Glomerular endothelial cell (primary cell): Measurements from ENCODE around the gene CLEC2A. TPM values are rescaled to one million over a fixed set of nuclear protein-coding genes. Genes with fewer than 3 reads are reported as not detected.
A peak's percentile ranks its signal among the peaks of the same experiment; 100 is the strongest.

Experiments
- DNase-seq: peaks from one replicate; pipeline ENCODE4 v3.0.0-alpha.2; 2011; ENCODE audit warnings: low read depth, low spot score; ENCODE audit errors: extremely low read depth
- total RNA-seq: library from RNA; depleted of rRNA; stranded (reverse); fragments of >200 nt; gene quantifications from 2 replicates; pipeline ENCODE4 v1.2.3, GENCODE V29; 2015

Gene CLEC2A
- total RNA-seq, 1 donor from 2014 or later = not detected

DNA sequence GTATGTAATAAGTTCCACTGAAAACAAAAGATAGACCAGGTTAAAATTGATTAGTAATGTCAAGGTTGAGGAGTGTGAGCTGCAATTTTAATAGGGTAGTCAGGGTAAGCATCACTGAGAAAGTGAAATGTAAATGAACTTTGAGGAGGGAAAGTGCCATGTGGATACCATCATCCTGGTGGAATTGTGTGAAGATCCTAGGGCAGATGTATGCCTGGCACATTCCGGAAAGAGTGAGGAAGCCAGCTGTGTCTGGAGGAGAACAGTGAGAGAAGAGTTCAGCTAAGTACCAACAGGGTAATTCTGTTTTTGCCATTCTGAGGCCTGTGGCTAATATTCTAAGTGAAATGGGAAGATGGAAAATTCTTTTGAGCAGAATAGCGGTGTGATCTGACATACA, 2.9 kb upstream of the CLEC2A start:
- no peak for DNase-seq

DNA sequence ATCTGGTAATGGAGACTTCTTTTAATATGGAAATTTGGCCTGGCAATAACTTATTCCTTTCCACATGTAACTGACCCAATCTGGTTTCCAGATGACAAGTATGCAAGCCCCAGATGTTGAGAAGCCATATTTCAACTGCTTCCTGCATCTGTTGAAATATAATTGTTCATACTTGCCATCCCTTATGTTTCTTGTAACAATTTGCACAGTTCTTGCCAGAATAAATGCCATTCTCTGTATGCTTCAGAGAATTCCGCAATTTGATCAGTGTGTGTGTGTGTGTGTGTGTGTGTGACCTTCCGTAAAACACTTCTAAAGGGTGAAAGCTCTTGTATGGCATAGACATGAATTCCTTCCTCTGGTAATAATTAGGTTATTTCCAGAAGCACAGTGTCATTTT, 1.8 kb upstream of the CLEC2A start:
- DNase-seq = no peak

DNA sequence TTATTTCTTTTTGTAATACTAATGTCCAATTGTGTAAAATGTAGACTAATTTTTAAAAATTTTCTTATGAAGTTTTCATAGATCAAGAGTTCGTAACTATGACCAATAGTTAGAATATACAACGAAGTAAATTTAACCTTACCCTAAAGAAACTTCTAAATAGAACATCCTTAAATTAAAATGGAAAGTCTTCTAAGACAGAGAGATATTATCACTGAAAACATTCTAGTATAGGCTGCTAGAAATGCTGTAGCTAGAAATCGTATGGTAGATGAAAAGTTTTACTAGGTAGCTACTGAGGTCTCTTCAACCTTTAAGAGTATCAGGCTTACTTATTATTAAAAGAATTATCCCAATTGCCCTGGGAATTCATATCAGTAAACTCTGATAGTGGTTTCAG, 925 bp downstream of the CLEC2A start:
- no peak for DNase-seq

DNA sequence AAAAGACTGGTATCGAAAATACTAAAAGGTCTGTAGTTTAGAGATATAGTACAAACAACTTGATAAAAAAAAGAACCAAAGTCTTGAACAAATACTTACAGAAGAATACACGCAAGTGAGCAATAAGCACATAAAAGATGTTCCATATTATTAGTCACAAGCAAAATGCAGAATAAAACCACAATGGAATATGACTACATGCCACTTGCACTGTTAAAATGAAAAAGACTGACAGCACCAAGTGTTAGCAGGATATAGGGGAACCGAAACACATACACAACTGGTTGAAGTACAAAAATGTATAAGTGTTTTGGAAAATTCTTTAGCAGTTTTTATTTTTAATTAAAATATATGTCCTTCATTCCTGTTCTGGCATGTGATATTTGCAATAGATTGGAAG, 3.6 kb downstream of the CLEC2A start:
- no peak for DNase-seq

DNA sequence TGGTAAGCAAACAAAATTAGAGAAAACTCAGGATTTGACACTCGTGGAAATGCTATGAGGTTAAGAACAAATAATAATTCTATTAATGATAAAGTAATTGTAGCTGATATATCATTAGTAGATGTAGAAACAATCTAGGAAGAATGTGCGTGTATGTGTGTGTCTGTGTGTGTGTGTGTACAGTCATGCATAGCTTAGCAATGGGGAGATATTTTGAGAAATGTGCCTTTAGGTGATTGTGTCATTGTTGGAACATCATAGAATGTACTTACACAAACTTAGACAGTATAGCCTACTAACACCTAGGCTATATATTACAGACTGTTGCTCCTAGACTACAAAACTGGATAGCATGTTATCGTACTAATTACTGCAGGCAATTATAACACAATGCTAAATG, 5.3 kb downstream of the CLEC2A start:
- no peak for DNase-seq

DNA sequence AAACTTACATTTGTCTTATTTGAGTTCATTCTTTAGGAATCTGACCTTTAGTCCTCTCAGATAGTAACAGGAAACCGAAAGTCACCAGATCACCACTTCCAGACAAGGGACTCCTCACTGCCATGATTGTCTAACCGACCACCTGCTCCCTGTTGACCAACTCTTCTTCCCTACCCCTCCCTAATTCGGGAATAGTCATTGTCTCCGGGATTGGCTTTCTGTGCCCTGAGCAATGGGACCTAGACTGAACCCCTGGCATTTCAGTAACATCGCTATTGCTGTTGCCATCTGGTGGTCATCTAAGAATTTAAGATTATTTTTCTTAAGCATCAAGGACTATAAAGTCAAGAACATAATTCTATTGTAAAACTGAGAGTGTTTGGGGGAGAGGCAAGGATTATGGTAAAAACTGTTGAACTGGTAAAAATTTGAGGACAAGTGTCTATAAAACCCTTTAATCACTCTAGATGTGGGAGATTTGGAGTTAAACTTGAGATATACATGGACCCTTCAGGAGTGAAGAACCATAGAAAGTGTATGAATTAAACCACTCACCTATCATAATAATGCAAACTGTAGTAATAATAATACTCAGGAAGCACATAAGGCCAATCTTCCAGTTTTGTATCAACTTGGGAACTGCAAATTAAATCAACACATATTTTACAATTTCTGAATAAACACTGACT, 6.3 kb downstream of the CLEC2A start:
- peak; percentile 39 for DNase-seq

DNA sequence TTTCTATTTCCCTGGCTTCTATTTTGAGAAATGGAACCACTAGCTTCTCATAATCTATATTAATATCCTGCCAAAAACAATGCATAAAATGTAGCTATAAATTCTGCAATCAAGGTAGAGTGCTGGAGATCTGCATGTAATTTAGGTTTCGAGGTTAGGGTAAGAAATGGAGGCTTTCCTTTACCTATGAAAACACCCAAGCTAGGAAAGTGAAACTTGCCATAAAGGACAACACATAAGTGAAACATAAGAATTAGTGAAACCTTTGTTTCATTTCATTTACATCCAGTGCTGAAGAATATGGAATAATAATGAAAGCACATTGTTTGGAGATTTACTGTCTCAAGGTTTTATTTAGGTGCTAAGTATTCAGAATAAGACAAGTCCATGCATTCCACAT, 9.7 kb downstream of the CLEC2A start:
- no peak for DNase-seq

DNA sequence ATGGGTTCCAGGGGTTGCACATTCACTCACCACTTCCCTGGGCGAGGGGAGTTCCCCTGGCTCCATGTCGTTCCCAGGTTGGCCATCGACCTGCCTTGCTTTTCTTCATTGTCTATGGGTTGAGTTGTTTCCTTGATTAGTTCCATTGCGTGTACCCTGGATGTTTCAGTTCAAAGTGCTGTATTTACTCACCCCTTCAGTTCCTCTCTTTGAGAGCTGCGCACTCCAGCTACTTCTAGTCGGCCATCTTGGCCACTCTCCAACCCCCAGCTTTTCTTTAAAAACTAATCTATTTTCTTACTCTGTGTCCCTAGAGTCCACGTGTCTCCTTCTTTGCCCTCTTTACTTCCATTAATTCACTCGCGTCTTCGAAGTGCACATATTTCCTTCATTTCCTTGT, 11.7 kb downstream of the CLEC2A start:
- DNase-seq = no peak

DNA sequence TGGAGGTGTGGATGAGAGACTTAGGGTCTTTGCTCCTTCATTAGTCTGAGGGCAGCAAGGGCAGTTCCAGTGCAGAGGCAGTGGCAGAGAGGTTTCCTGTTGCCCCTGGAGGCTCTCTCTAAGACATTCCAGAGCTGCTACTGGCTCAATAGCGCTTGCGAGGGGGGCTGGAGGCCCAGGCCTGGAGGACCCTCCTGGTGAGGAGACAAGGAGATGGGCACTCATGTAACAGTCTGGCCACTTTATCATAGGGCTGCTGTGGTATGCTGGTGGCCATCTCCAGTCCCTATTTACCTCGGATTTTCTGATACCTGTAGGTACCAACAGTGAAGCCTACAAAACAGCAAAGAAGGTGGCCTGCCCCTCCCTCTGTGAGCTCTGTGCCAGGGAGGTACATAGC, 12.7 kb downstream of the CLEC2A start:
- DNase-seq = no peak

DNA sequence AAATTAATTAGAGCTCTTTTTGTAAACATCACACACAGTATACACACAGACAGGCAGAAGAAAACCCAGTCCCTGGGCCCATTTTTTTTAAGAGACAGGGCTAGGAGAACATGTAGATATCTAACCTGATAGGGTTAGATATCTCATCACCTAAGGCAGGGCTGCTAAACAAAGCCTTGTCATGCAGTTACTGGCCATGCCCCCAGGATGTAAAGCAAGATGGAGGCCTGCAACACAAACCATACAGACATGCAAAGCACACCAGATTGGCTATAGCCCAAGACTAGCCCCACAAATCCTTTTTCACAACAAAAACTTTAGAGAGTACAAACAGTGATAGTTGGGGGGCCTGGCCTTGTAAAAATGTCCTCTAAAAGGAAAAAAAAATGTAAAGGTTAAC, 20.5 kb downstream of the CLEC2A start:
- no peak for DNase-seq

DNA sequence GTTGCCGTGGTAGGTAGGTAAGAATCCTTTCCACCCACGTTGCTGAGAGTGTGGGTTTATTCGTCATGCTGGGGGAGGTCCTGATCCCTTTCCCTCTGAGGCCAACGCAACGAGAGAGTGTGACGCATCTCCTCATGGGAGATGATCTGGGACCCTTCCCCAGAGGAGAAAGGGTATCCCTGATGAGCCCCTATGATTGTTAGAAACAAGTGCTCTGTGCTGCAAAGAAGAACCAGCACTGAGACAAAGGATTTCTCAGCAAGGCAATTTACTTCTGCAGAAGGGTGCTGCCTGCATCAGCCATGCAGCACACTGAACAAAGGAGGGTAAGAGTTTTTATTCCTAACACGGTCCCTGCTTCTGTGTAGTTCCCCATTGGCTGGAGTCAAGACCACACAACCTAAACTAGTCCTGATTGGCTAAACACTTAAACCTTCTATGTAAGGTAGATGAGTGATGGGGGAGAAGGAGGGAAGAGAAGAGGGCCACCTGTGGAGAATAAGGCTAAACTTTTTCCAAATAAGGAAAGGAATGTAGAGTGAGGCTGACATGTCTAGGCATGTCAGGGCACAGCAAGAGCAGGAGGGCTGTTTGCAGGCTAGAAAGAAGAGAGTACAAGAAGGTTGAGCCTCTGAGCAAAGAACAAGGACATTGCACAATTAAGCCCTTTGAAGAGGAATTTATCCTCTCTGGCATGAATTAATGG, 21.3 kb downstream of the CLEC2A start:
- no peak for DNase-seq

DNA sequence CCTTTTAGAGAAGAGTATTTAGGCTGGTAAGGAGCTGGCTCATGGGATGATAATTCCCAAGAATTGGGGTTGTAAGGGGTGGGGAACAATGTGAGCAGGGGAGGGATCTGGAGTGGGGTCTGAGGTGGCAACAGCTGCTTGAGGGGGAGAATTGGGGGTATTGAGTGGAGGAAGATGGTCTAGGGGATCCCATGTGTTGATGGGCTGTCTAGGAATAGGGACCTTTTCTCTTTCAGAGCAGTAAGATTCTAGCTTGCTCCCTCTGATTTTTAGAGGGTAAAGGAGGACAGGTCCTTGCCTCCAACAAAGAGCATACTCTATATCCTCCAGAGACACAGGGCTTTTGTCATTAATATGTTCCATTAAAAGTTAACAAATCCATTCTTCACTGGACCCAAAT, 22.4 kb downstream of the CLEC2A start:
- no peak for DNase-seq

DNA sequence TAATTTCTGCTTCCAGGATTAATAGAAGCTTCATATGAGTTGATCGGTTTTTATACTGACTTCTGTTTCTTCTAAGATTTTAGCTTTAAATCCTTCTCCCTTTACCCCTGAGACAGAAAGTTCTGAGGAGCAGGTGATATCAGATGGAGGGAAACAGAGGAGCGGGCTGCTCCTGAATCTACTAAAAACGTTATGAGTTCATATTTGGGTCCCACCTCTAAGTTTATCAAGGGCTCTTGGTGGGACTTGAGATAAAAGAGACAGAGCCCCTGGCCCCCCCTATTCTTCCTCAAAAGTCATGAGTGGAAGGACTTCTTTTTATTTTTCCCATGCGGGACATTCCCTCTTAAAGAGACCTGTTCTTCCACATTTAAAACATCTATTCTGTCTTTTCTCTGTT, 23.8 kb downstream of the CLEC2A start:
- no peak for DNase-seq

DNA sequence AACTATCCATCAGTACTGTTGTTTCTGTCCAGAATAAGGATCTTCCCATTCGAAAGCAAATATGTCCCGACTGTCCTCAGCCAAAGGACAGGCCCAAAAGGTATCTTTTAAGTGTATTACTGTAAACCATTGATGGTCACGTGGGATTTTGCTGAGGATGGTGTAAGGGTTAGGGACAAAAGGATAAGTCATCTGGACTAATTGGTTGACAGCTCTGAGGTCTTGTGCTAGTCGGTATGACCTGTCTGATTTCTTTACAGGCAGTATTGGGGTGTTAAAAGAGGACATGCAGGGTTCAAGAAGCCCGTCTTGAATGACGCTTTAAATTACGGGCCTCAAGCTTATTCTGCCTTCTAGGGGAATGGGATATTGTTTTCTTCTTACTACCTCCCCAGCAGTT, 24.4 kb downstream of the CLEC2A start:
- DNase-seq = no peak

DNA sequence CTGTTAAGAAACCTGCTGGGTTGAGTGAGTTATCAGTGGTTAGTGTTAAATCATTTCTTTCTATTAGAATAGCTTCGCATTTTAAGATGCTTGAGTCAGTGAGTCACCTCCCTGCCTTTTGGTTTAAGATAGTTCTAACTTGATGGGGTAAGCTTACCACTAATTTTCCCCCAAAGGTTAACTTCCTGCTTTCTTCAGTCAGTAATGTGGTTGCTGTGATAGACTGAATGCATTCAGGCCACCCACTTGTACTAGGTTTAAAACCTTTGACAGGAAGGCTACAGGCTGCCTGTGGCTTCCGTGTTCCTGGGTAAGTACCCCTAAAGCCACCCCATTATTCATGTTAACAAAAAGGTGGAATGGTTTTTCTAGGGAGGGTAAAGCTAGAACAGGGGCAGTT, 25.3 kb downstream of the CLEC2A start:
- DNase-seq = no peak

DNA sequence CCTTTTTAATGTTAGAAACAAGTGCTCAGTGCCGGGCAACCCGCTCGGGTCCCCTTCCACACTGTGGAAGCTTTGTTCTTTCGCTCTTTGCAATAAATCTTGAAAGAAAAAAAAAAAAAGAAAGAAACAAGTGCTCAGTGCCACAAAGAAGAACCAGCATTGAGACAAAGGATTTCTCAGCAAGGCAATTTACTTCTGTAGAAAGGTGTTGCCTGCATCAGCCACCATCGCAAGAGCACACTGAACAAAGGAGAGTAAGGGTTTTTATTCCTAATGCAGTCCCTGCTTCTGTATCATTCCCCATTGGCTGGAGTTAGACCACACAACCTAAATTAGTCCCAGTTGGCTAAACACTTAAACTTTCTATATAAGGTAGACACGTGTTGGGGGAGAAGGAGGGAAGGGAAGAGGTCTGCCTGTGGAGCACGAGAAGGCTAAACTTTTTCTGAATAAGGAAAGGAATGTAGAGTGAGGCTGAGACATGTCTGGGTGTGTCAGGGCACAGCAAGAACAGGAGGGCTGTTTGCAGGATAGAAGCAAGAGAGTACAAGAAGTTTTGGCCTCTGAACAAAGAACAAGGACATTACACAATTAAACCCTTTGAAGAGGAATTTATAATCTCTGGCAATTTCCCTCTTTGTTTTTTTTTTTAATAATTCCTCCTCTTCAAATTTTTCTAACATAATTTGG, 29.5 kb downstream of the CLEC2A start:
- DNase-seq = no peak

DNA sequence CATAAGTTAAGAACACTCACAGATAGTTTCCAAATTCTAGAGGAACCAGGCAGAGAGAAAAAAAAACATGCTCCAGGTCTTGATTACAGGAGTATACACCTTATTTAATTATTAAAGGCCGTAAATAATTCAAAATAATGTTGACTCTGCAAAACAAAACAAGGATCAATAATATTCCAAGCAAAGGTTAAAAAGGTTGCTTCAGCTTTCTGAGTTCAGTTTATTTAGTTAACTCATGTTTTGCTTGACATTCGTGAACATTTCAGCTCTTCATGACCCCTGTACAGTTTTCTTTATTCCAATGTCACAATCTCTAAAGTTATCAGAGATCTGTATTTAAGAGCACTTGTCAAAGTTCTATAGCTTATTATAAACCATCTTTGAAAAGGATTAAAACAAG, 31.2 kb downstream of the CLEC2A start:
- DNase-seq = no peak

DNA sequence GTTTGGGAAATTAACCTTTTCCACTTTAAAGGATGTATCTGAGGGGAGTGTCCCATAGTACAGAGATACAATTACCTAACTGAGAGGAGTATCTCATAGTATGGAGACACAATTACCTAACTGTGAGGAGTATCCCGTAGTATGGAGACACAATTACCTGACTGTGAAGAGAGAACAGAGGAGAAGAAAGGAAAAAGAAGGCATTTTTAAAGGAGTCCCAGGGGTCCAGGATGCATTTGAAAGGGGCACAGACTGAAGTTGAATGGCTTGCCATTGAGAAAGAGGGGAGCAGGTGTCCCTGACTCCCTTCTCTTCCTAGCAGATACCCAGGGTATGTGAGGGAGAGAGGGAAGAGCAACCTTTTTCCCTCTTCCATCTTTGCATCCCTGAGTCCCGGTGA, 33.0 kb downstream of the CLEC2A start:
- DNase-seq = no peak

DNA sequence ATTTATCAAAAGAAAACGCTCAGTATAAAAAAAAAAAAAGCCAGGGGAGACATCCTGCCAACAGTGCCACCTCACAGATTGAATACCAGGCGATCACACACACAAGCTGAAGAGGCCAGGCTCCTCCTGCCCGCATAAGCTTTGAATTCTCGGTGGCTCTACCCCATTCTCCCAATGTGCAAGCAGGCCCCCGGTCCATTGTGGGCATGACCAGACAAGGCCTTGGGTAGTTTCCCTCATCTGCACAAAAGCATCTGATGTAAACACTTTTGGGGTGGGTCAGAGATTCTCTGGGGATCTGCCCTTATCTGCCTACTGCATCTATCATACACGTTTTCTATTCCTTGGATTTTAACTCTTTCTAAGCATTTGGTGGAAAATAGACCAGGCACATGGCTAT, 34.6 kb downstream of the CLEC2A start:
- DNase-seq = no peak

DNA sequence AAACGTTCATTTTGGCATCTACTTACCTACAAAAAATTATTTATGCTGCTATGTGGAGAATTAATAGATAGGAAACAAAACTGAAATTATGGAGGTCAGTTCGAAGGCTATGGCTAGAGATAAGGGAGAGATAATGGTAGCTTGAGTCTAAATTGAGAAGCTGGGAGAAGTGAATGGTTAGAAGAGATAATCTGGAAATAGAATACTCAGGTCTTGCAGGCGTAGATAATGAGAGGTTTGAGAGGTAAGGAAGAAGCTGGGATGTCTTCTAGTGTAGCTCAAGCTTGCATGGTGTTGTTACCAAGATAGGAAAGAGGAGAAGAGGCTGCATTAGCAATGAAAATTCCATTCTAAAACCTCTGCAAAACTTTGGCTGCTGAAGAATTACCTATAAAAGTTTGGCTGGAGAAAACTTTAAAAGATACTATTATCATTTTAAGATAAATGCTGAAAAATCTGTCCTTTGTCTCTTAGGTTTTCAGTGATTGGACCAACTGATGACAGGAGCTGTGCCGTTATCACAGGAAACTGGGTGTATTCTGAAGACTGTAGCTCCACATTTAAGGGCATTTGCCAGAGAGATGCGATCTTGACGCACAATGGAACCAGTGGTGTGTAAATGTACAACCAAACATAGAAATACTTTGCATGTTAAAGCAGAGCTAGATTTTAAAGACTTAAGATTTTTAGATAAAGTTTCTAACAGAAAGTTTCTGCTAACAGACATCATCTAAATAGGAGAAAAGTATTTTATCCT, 36.8 kb downstream of the CLEC2A start:
- DNase-seq = no peak

DNA sequence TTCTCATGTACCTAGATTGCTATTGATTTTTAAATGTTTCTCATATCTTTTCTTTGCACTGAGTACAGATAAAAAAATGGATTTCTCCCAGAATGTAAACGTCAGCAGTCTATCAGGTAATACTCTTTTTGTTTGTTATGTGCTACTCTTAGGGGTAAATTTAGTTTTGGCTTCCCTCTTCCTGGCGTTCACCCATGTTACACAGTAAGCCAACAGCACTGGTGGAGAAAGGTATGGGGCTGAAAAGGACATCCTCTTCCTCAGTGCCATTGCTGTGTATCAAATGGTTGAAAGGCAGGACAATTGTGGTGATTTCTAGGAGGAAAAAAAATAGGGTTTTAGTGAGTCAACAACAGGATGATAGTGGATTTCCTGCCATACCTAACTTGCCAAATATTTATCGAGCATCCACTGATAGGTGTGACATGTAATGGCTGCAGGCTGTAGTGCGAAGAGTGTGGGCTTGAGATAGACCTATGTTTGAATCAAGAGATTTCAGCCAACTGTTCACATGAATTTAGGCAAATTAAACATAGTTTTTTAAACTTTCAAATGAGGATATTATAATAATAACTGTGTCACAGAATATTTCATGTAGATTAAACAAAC, 43.4 kb downstream of the CLEC2A start:
- no peak for DNase-seq
